Hematopoietic multipotent progenitor cell (in vitro differentiated cells): Measurements from ENCODE around the gene EHMT1. TPM values are rescaled to one million over a fixed set of nuclear protein-coding genes. Genes with fewer than 3 reads are reported as not detected.
"Not testable (repeated sequence)": the region's sequence is repeated elsewhere in the genome, so short reads cannot be mapped to it uniquely, and the experiment has no call there.

ENCODE experiments used
- DNase-seq, 3 donors: peaks; one replicate each; pipeline ENCODE4 v3.0.0-alpha.2; 2011 to 2015; ENCODE audit warnings: low read depth in 2 of 3, low spot score in 2 of 3
- total RNA-seq: library from RNA; depleted of rRNA; stranded (reverse); fragments of >200 nt; gene quantifications from one replicate; pipeline ENCODE4 v1.2.3, GENCODE V29; 2012

Gene EHMT1
- total RNA-seq, 1 donor = 119 TPM

- DNase-seq = no peak
Observed at GRCh38 chr9:137731947-137732813, 113.4 kb downstream of the EHMT1 start.

DNA sequence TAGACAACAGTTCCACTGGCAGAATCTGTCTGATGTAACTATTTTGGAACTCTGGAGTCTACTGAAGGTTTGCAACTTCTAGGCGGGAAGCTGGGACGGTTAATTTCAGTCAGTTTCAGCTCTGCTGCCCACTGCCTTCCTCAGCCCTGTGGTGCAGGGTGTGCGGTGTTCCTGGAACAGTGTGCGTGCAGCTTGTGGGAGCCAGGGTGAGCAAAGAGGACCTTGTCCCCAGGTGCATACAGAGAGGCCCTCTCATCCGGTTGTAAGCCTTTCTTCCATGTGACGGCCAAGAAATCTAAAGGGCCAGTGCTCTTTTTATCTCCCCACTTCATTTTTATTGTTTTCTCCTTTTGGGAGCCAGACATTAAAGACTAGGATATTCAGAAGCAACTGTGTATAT lies 114.6 kb downstream of the EHMT1 start:
- no peak for DNase-seq

DNA sequence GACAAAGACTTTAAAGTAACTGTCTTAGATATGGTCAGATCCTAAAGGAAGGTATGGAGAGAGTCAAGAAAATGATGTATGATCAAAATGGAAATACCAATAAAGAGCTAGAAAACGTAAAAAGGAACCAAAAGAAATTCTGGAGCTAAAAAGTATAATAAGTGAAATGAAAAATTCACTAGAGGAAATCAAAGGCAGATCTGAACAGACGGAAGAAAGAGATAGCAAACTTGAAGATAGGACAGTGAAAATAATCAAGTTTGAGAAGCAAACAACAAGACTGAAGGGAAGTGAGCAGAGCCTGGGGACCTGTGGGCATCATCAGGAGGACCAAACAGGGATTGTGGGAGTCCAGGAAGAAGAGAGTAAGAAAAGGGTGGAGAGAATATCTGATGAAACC lies 115.4 kb downstream of the EHMT1 start:
- DNase-seq = peak in 1 of 3 donors; percentile 30

DNA sequence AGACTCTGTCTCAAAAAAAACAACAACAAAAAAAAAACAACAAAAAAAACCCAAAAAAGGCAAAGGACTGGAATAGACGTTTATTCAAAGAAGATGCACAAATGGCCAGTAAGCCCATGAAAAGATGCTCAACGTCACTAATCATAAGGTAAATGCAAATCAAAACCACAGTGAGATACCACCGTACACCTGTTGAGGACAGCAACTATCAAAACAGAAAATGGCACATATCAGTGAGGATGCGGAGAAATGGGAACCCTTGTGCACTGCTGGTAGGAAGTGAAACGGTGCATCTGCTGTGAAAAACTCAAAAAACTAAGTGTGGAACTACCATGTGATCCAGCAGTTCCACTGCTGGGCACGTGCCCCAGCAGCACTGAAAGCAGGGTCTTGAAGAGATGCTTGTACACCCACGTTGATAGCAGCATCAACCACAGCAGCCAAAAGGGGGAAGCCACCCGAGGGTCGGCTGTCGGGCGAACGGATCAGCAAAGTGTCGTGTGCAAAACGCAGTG lies 119.4 kb downstream of the EHMT1 start:
- DNase-seq = not testable (repeated sequence)

DNA sequence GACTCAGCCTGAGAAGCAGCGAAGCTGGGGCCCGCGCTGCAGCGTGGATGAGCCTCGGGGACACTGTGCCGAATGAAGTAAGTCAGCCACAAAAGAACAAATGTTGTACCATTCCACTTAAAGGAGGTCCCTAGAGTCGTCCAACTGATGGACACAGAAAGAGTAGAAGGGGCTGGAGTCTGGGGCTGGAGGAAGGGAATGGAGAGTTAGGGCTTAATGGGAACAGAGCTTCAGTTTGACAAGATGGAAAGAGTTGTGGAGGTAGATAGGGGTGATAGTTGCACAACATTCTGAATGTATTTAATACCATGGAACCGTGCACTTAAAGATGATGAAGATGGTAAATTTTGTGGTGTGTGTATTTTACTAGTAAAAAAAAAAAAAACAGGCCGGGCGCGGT lies 119.9 kb downstream of the EHMT1 start:
- DNase-seq = no peak

GRCh38 chr9:137739371-137740309 lies 120.8 kb downstream of the EHMT1 start:
- DNase-seq = no peak

- no peak for DNase-seq
Observed at GRCh38 chr9:137740312-137740711, 121.5 kb downstream of the EHMT1 start.

- DNase-seq = no peak
Observed at GRCh38 chr9:137741330-137741729, 122.5 kb downstream of the EHMT1 start.

DNA sequence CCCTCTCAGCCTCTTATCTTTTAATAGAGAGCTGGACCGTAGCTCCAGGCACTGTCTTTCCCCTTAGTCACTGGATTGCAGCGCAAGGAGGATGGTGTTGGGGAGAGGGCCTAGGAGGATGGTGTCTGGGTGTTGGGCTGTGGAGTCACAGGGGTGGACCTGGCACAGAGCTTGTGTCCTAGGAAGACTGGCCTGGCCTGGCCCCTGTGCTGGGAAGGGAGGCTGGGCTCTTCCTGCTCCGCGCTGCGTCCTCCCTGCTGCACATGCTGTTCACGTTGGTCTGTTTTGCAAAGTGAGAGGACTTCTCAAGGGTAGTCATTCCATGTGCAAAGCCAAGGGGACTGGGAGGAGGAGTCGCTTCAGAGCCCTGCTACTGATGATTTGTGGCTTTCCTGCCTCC lies 123.9 kb downstream of the EHMT1 start:
- no peak for DNase-seq

DNA sequence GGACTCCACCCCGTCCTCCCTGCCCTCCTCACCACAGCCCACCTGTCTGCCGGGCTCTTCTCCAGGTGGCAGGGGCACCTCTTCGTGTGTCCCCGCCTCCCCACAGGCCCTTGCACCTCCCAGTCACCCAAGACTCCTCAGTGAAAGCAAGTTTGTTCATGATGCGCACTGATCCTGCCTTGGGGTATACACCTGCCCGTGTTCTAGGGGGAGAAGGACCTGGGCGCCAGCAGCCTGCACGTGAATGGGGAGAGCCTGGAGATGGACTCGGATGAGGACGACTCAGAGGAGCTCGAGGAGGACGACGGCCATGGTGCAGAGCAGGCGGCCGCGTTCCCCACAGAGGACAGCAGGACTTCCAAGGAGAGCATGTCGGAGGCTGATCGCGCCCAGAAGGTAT lies 124.9 kb downstream of the EHMT1 start:
- no peak for DNase-seq

DNA sequence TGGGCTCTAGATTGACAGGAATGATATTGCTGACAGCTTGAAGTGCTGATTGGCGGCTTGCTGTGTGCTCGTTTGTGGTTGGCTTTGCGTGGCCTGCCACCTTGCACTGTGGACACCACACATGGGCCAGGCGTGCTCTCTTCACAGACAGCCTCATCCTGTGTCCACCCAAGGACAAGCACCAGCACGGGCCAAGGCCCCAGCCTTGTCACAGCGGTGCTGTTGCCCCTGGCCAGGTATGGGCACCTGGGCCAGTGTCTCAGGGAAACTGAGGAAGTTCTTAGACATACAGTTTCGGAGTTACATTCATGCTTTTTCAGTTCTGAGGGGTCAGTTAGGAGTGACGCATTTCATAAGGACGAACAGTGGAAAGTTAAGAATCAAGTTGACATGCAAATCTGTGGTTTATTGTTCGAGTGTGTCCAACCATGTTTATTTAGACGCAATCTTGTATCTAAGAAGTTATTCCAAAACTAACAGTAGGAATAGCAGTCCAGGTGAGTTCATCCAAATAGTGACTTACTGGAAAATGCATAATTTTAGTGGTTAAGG lies 125.9 kb downstream of the EHMT1 start:
- no peak for DNase-seq

DNA sequence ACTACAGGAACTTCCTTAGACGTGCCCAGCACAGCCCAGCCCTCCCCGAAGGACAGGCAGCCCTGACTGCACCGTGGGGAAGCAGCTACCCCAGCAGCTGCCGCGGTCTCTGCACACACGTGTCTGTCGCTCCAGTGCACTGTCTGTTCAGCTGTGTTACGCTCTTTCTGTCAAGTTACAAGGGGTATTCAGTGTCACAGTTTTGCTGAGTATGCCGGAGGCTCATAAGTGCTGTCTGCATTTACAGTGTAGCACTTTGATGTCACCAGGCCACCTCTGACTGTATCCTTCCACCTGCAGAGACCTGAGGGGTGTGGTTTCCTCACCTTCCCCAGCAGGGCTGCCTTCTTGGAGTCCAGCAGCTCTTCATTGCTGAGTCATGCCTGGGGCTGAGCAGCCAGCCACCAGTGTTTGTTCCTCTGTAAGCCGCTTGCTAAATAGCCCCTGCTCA lies 126.8 kb downstream of the EHMT1 start:
- DNase-seq = peak in 2 of 3 donors; percentile 71 to 79

- DNase-seq = no peak
Observed at GRCh38 chr9:137748311-137748710, 129.5 kb downstream of the EHMT1 start.

- DNase-seq = no peak
Observed at GRCh38 chr9:137748741-137749140, 129.9 kb downstream of the EHMT1 start.

GRCh38 chr9:137749511-137749910 lies 130.7 kb downstream of the EHMT1 start:
- no peak for DNase-seq

- no peak for DNase-seq
Observed at GRCh38 chr9:137750007-137750406, 131.2 kb downstream of the EHMT1 start.

DNA sequence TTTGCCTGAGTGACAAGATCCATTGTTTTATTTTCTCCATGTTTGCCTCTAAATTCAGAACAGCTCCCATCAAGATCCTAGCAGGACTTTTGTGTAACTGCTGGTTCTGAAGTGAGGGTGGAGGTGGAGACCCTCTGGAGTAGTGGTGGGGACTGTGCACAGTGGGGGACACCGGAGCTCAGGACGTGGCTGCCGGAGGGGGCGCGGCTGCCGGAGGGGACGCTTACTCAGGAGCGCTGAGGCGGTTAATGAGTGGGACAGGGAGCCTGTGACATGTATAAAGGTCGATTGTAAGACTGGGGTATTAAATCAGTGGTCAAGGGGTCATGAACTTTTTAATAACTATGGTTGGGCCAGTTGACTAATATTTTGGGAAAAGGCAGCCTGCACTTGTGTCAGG lies 131.8 kb downstream of the EHMT1 start:
- DNase-seq = no peak

- DNase-seq = no peak
Observed at GRCh38 chr9:137751616-137752015, 132.8 kb downstream of the EHMT1 start.

GRCh38 chr9:137752426-137752825 lies 133.6 kb downstream of the EHMT1 start:
- no peak for DNase-seq

DNA sequence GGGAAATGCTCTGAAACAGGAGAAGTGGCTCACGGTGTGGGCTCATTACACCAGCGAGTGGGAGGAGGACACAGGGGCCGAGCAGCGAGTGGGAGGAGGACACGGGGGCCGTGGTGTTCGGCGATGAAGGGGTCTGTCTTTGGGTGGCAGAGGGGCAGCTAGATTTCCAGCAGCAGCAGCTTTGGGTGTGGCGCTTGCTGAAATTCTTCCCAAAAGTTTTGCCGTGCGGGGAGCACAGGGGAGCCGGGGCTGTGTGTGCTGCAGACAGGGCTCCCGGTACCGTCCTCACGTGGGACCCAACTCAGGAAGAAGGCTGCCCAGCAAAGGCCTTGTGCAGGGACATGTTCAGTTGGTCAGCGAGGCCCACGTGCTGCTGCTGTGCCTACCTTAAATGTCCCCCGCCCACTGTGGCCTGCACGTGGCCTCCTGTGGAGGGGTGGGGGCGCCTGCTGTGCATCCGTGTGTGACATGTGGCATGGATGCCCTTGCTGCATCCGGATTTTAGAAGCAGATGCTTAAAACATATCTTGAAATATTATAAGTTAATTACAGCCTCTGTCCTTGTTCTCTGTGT lies 134.5 kb downstream of the EHMT1 start:
- no peak for DNase-seq
